K562 (cell line): ENCODE results near the gene SH3BP2. TPM values are rescaled to one million over a fixed set of nuclear protein-coding genes. Genes with fewer than 3 reads are reported as not detected.

Experiments
- ATF7 ChIP-seq: fragments of 450-650 bp; IDR thresholded peaks from 2 replicates; pipeline ENCODE4 v1.7.1; 2014; ENCODE audit warnings: mild to moderate bottlenecking, moderate library complexity
- BCLAF1 ChIP-seq, 2 experiments: fragments of 450-650 bp in 1 of 2; IDR thresholded peaks; 2 replicates each; pipeline ENCODE4 v1.6.1; 2011 to 2017; ENCODE audit warnings: low read depth in 2 of 2, antibody characterized with exemption in 1 of 2, borderline replicate concordance in 1 of 2, low read length in 1 of 2, mild to moderate bottlenecking in 1 of 2, mixed read lengths in 1 of 2; ENCODE audit not compliant: control insufficient read depth in 1 of 2
- BRCA1 ChIP-seq, 2 experiments: fragments of 450-650 bp in 1 of 2; sonication (generic) in 1 of 2; formaldehyde crosslinking in 1 of 2; IDR thresholded peaks; 2 replicates each; pipeline versions ENCODE4 v1.5.0 to v1.6.1; 2017 to 2020; ENCODE audit warnings: mild to moderate bottlenecking in 1 of 2, missing genetic modification reagents in 1 of 2
- GATAD2B ChIP-seq: fragments of 450-650 bp; IDR thresholded peaks from 2 replicates; pipeline ENCODE4 v1.6.1; 2017; ENCODE audit warnings: mild to moderate bottlenecking, borderline replicate concordance
- KLF1 ChIP-seq: fragments of 450-650 bp; IDR thresholded peaks from 2 replicates; pipeline ENCODE4 v1.6.1; 2016; ENCODE audit warnings: missing genetic modification characterization, missing compliant biosample characterization
- MAZ ChIP-seq, 2 experiments: fragments of 450-650 bp in 1 of 2; sonication (generic) in 1 of 2; formaldehyde crosslinking; IDR thresholded peaks in 1 of 2; conservative IDR thresholded peaks in 1 of 2; 2 replicates each; pipeline versions ENCODE4 v1.4.0 to v1.5.0; 2020; ENCODE audit warnings: mild to moderate bottlenecking in 1 of 2, missing genetic modification reagents in 1 of 2
- MBD2 ChIP-seq: sonication (generic); IDR thresholded peaks from 2 replicates; pipeline ENCODE4 v1.6.1; 2016; ENCODE audit warnings: low read depth, borderline replicate concordance
- TRIM25 ChIP-seq: fragments of 450-650 bp; IDR thresholded peaks from 2 replicates; pipeline ENCODE4 v1.7.0; 2016; ENCODE audit warnings: borderline replicate concordance
- ZBED1 ChIP-seq: IDR thresholded peaks from 2 replicates; pipeline ENCODE4 v1.6.1; 2014
- ZC3H4 ChIP-seq: sonication (generic); formaldehyde crosslinking; IDR thresholded peaks from 2 replicates; pipeline ENCODE4 v1.9.0; 2021; ENCODE audit warnings: missing genetic modification reagents, borderline replicate concordance
- ZNF174 ChIP-seq: fragments of 250-450 bp; sonication (Bioruptor Pico); IDR thresholded peaks from 2 replicates; pipeline ENCODE4 v1.4.0; 2020; ENCODE audit warnings: mild to moderate bottlenecking
- ZNF217 ChIP-seq: sonication (generic); formaldehyde crosslinking; IDR thresholded peaks from 2 replicates; pipeline ENCODE4 v1.8.0; 2022; ENCODE audit warnings: mild to moderate bottlenecking, missing genetic modification reagents
- polyA plus RNA-seq, 8 experiments: library from polyadenylated mRNA; depleted of rRNA in 4 of 8; stranded (reverse) in 5 of 8; unstranded in 3 of 8; fragments of >200 nt; fragmentation: Nextera tagmentation in 2 of 8; fragmentation: Illumina TruSeq in 1 of 8; extraction: Ambion mirVana in 2 of 8; extraction: Trizol in 1 of 8; gene quantifications; 2 replicates each; pipeline versions ENCODE4 v1.2.1 to v1.2.3, GENCODE V29; 2011 to 2014; ENCODE audit warnings: inconsistent platforms in 1 of 8, missing spikeins in 1 of 8
- total RNA-seq, 7 experiments: library from RNA; depleted of rRNA in 6 of 7; stranded (reverse); fragments of >200 nt in 6 of 7; fragmentation: Illumina TruSeq in 2 of 7; extraction: Trizol in 2 of 7; gene quantifications; 2 replicates each; pipeline versions ENCODE4 v1.2.1 to v1.2.3, GENCODE V29; 2011 to 2021; ENCODE audit warnings: low replicate concordance in 1 of 7
- TF ChIP-seq, protein P1 (sequence below): fragments of 450-650 bp; IDR thresholded peaks from 2 replicates; pipeline ENCODE4 v1.6.1; 2016; ENCODE audit warnings: borderline replicate concordance

Gene SH3BP2
- total and polyA plus RNA-seq, 9 of the 15 experiments (the other 6 are each of a cell fraction or from before 2014, with no cell fraction given): 0.34 to 16.0 (median 5.1) TPM

- TF ChIP-seq MBD2: no peak
- TF ChIP-seq, protein P1, sequence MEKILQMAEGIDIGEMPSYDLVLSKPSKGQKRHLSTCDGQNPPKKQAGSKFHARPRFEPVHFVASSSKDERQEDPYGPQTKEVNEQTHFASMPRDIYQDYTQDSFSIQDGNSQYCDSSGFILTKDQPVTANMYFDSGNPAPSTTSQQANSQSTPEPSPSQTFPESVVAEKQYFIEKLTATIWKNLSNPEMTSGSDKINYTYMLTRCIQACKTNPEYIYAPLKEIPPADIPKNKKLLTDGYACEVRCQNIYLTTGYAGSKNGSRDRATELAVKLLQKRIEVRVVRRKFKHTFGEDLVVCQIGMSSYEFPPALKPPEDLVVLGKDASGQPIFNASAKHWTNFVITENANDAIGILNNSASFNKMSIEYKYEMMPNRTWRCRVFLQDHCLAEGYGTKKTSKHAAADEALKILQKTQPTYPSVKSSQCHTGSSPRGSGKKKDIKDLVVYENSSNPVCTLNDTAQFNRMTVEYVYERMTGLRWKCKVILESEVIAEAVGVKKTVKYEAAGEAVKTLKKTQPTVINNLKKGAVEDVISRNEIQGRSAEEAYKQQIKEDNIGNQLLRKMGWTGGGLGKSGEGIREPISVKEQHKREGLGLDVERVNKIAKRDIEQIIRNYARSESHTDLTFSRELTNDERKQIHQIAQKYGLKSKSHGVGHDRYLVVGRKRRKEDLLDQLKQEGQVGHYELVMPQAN: 0 out of 2 replicates have a peak, but pooled peaks have one; percentile 35
- TF ChIP-seq BRCA1 (IDR thresholded peaks at IDR 0.05): no peak
- TF ChIP-seq BRCA1 (CRISPR knock-in tag; IDR thresholded peaks at IDR 0.05): no peak
- no peak for TF ChIP-seq TRIM25
- no peak for TF ChIP-seq ZNF217 (CRISPR knock-in tag)
- TF ChIP-seq ZC3H4 (CRISPR knock-in tag): no peak
- peak; percentile 76 for TF ChIP-seq KLF1 (tag)
- peak; percentile 43 to 63; a peak in 2 of 4 replicates for TF ChIP-seq MAZ (CRISPR knock-in tag; conservative IDR thresholded peaks at IDR 0.05 in 1 of 2, IDR thresholded peaks at IDR 0.05 in 1 of 2)
- TF ChIP-seq ZBED1: no peak
- peak; percentile 80; the same call in 1 of the 2 replicates for TF ChIP-seq ATF7
- no peak for TF ChIP-seq ZNF174 (CRISPR knock-in tag)
- peak; percentile 98 for TF ChIP-seq GATAD2B
- 0 out of 4 replicates have a peak, but pooled peaks of 1 of the 2 experiments have one; percentile 18 for TF ChIP-seq BCLAF1 (IDR thresholded peaks at IDR 0.05; ENCODE audit: borderline replicate concordance in 1 of 2, control insufficient read depth in 1 of 2, low read depth in 2 of 2, low read length in 1 of 2)
Observed at GRCh38 chr4:2755821-2756690, 36.8 kb upstream of the SH3BP2 start, which contains the start of gene TNIP2 (continued).
